Measurements from ENCODE around the gene RUVBL2.

GRCh38 chr19:49016067-49016839 lies 22.6 kb downstream of the RUVBL2 start:
- no peak for TF ChIP-seq GATA3 (IDR thresholded peaks at IDR 0.05; ENCODE audit: low read depth, low read length)
- TF ChIP-seq GATA2 (IDR thresholded peaks at IDR 0.05; ENCODE audit: low read depth, low read length) = no peak
